DND-41 (cell line): ENCODE measurements around the gene FOS.

Source experiments
- ATAC-seq: fragments of 200-7000 bp; cut with Tn5 transposase; 3 replicates; pipeline ENCODE4 v1.9.1; 2021; ENCODE audit warnings: low read depth; ENCODE audit not compliant: insufficient read depth
- DNase-seq: peaks from one replicate; pipeline ENCODE4 v3.0.0-alpha.2; 2020
- H2AFZ ChIP-seq: 2 replicates; pipeline ENCODE4 v1.6.0; 2012; ENCODE audit warnings: low read depth, low read length
- H3K27ac ChIP-seq: 2 replicates; pipeline ENCODE4 v1.5.1; 2012; ENCODE audit warnings: low read length, inconsistent platforms
- H3K27me3 ChIP-seq: fragments of 200-600 bp; sonication (generic); 2 replicates; pipeline ENCODE4 v1.6.0; 2012; ENCODE audit warnings: low read length, mild to moderate bottlenecking, inconsistent platforms; ENCODE audit not compliant: insufficient read depth, poor library complexity
- H3K36me3 ChIP-seq: 2 replicates; pipeline ENCODE4 v1.5.1; 2012; ENCODE audit warnings: low read length, inconsistent platforms; ENCODE audit not compliant: insufficient read depth
- H3K4me1 ChIP-seq: 2 replicates; pipeline ENCODE4 v1.5.1; 2012; ENCODE audit warnings: mild to moderate bottlenecking, low read length; ENCODE audit not compliant: insufficient read depth
- H3K4me2 ChIP-seq: 2 replicates; pipeline ENCODE4 v1.6.0; 2012; ENCODE audit warnings: mild to moderate bottlenecking, moderate library complexity, low read length, inconsistent platforms; ENCODE audit not compliant: insufficient read depth
- H3K4me3 ChIP-seq, 2 experiments: fragments of 200-600 bp in 1 of 2; shearing (Covaris generic) in 1 of 2; 2 replicates each; pipeline ENCODE4 v1.5.1; 2012 to 2016; ENCODE audit warnings: inconsistent platforms in 2 of 2, low read length in 2 of 2, mild to moderate bottlenecking in 2 of 2, low read depth in 1 of 2, moderate library complexity in 1 of 2
- H3K79me2 ChIP-seq: 2 replicates; pipeline ENCODE4 v1.6.0; 2012; ENCODE audit warnings: low read length, inconsistent platforms; ENCODE audit not compliant: insufficient read depth
- H3K9ac ChIP-seq: 2 replicates; pipeline ENCODE4 v1.6.0; 2012; ENCODE audit warnings: low read depth, mild to moderate bottlenecking, inconsistent platforms, low read length, moderate library complexity
- H3K9me3 ChIP-seq: 2 replicates; pipeline ENCODE4 v1.5.1; 2012; ENCODE audit warnings: low read length, moderate library complexity, mild to moderate bottlenecking, inconsistent platforms; ENCODE audit not compliant: insufficient read depth, severe bottlenecking
- H4K20me1 ChIP-seq: 2 replicates; pipeline ENCODE4 v1.6.0; 2012; ENCODE audit warnings: low read length; ENCODE audit not compliant: insufficient read depth
- CTCF ChIP-seq: IDR thresholded peaks from 2 replicates; pipeline ENCODE4 v1.5.1; 2012; ENCODE audit warnings: borderline replicate concordance, low read length, moderate library complexity, mild to moderate bottlenecking; ENCODE audit not compliant: poor library complexity, severe bottlenecking; ENCODE audit errors: extremely low read depth
- EZH2 ChIP-seq: IDR thresholded peaks from 3 replicates; pipeline ENCODE4 v1.6.1; 2012; ENCODE audit warnings: borderline replicate concordance, low read depth, mild to moderate bottlenecking, moderate library complexity, low read length, inconsistent platforms; ENCODE audit not compliant: severe bottlenecking

FOS gene

GRCh38 chr14:75260025-75260763, 18.4 kb upstream of the FOS start:
- TF ChIP-seq EZH2 (no peak), CTCF (no peak)
- H3K36me3 ChIP-seq, result no peaks in the 10 kb centered on the region
- H3K27me3 ChIP-seq, result peaks cover 3% of the 10 kb centered on the region
- DNase-seq, result no peak
- H3K9ac ChIP-seq, result no peak overlapping the region
- H3K27ac ChIP-seq, result no peak overlapping the region
- H3K9me3 ChIP-seq, result no peaks in the 10 kb centered on the region
- no peaks in the 10 kb centered on the region for H3K79me2 ChIP-seq
- H2AFZ ChIP-seq, result peak overlapping the region; percentile 1; the same call in 1 of the 2 replicates
- H4K20me1 ChIP-seq, result no peaks in the 10 kb centered on the region
- H3K4me2 ChIP-seq, result no peak overlapping the region
- no peak overlapping the region for H3K4me3 ChIP-seq
- no peak for ATAC-seq
- H3K4me1 ChIP-seq, result peaks cover 25% of the 10 kb centered on the region

- Histone ChIP-seq H3K9me3 (no peaks in the 10 kb centered on the region), H3K4me2 (no peak overlapping the region), H3K4me3 (no peak overlapping the region), H3K4me1 (peaks cover 25% of the 10 kb centered on the region), H4K20me1 (no peaks in the 10 kb centered on the region), H3K27ac (no peak overlapping the region), H3K27me3 (peaks cover 11% of the 10 kb centered on the region), H3K36me3 (no peaks in the 10 kb centered on the region), H3K79me2 (no peaks in the 10 kb centered on the region), H2AFZ (no peak overlapping the region), H3K9ac (no peak overlapping the region)
- no peak for TF ChIP-seq EZH2
- no peak for TF ChIP-seq CTCF
- no peak for ATAC-seq
- DNase-seq, result no peak
These were observed 16.8 kb upstream of the FOS start for GRCh38 chr14:75261820-75262219.

GRCh38 chr14:75262641-75263040, 16.0 kb upstream of the FOS start:
- no peak overlapping the region for H2AFZ ChIP-seq
- no peaks in the 10 kb centered on the region for H4K20me1 ChIP-seq
- H3K4me1 ChIP-seq, result peaks cover 25% of the 10 kb centered on the region
- no peak for ATAC-seq
- DNase-seq, result no peak
- no peak overlapping the region for H3K27ac ChIP-seq
- no peaks in the 10 kb centered on the region for H3K79me2 ChIP-seq
- no peak overlapping the region for H3K4me2 ChIP-seq
- peaks cover 17% of the 10 kb centered on the region for H3K27me3 ChIP-seq
- no peak for TF ChIP-seq CTCF
- no peak for TF ChIP-seq EZH2
- no peak overlapping the region for H3K9ac ChIP-seq
- no peaks in the 10 kb centered on the region for H3K36me3 ChIP-seq
- no peak overlapping the region for H3K4me3 ChIP-seq
- no peaks in the 10 kb centered on the region for H3K9me3 ChIP-seq

GRCh38 chr14:75264036-75264435, 14.6 kb upstream of the FOS start:
- H3K4me1 ChIP-seq, result peaks cover 17% of the 10 kb centered on the region
- H3K4me2 ChIP-seq, result no peak overlapping the region
- no peak for TF ChIP-seq EZH2
- no peak for TF ChIP-seq CTCF
- DNase-seq, result no peak
- no peaks in the 10 kb centered on the region for H3K79me2 ChIP-seq
- H3K4me3 ChIP-seq, result no peak overlapping the region
- no peak for ATAC-seq
- H3K27me3 ChIP-seq, result peaks cover 26% of the 10 kb centered on the region
- H3K36me3 ChIP-seq, result no peaks in the 10 kb centered on the region
- H3K9me3 ChIP-seq, result no peaks in the 10 kb centered on the region
- H4K20me1 ChIP-seq, result no peaks in the 10 kb centered on the region
- no peak overlapping the region for H2AFZ ChIP-seq
- no peak overlapping the region for H3K9ac ChIP-seq
- H3K27ac ChIP-seq, result no peak overlapping the region
